IMR-90 (cell line): Measurements from ENCODE around the gene RSBN1L. TPM values are rescaled to one million over a fixed set of nuclear protein-coding genes. Genes with fewer than 3 reads are reported as not detected.

Source experiments
- ATAC-seq: fragments of 200-7000 bp; cut with Tn5 transposase; 2 replicates; pipeline ENCODE4 v1.9.1; 2020; ENCODE audit warnings: low read depth, mild to moderate bottlenecking, moderate library complexity
- BruUV-seq: library from RNA; stranded (reverse); fragments of 400-500 nt; replicated peaks from 2 replicates; lab custom pipeline; 2021; lab: Mats Ljungman, UMichigan
- CTCF ChIA-PET: fragments of 300-600 bp; formaldehyde crosslinking; extraction: SDS; loops from one replicate; lab custom pipeline; 2021; ENCODE audit warnings: antibody characterized with exemption; lab: Yijun Ruan, JAX
- POLR2A ChIA-PET: fragments of 300-600 bp; sonication (Branson Sonifier 250); formaldehyde crosslinking; loops from one replicate; lab custom pipeline; 2022; ENCODE audit warnings: antibody characterized with exemption; ENCODE audit not compliant: unreplicated experiment; lab: Charles Lee
- DNase-seq: peaks from one replicate; pipeline ENCODE4 v3.0.0; 2013
- H2AFZ ChIP-seq: replicated peaks from 2 replicates; pipeline ENCODE3; 2013; ENCODE audit warnings: low read length, mild to moderate bottlenecking; ENCODE audit not compliant: poor library complexity
- H2AK5ac ChIP-seq: 2 replicates; pipeline ENCODE4 v1.6.1; 2013; ENCODE audit warnings: low read depth, low read length, inconsistent platforms
- H2AK9ac ChIP-seq: replicated peaks from 2 replicates; pipeline ENCODE3; 2013; ENCODE audit warnings: mild to moderate bottlenecking, low read depth, low read length, moderate library complexity; ENCODE audit not compliant: poor library complexity
- H2BK120ac ChIP-seq: 2 replicates; pipeline ENCODE4 v1.6.1; 2013; ENCODE audit warnings: low read depth, low read length, inconsistent platforms
- H2BK15ac ChIP-seq: 3 replicates; pipeline ENCODE4 v1.6.1; 2013; ENCODE audit warnings: low read depth, low read length, inconsistent platforms
- H2BK20ac ChIP-seq: 2 replicates; pipeline ENCODE4 v1.6.1; 2013; ENCODE audit warnings: low read depth, mild to moderate bottlenecking, inconsistent platforms, low read length, moderate library complexity
- H2BK5ac ChIP-seq: 2 replicates; pipeline ENCODE4 v1.6.1; 2013; ENCODE audit warnings: mild to moderate bottlenecking, low read depth, low read length, inconsistent platforms; ENCODE audit not compliant: poor library complexity, severe bottlenecking
- H3K14ac ChIP-seq: replicated peaks from 2 replicates; pipeline ENCODE4 v1.6.1; 2013; ENCODE audit warnings: low read depth, low read length, inconsistent platforms
- H3K18ac ChIP-seq: 2 replicates; pipeline ENCODE4 v1.6.1; 2013; ENCODE audit warnings: low read depth, low read length, control low read depth
- H3K23ac ChIP-seq: 2 replicates; pipeline ENCODE4 v1.6.1; 2013; ENCODE audit warnings: low read depth, low read length, inconsistent platforms
- H3K27ac ChIP-seq: 2 replicates; pipeline ENCODE4 v1.5.1; 2013; ENCODE audit warnings: mild to moderate bottlenecking, control low read depth, low read length; ENCODE audit not compliant: insufficient read depth
- H3K27me3 ChIP-seq: 2 replicates; pipeline ENCODE4 v1.6.1; 2013; ENCODE audit warnings: low read length; ENCODE audit not compliant: control insufficient read depth, insufficient read depth
- H3K36me3 ChIP-seq: 2 replicates; pipeline ENCODE4 v1.6.1; 2013; ENCODE audit warnings: low read length, mixed read lengths; ENCODE audit not compliant: control insufficient read depth, insufficient read depth
- H3K4ac ChIP-seq: 2 replicates; pipeline ENCODE4 v1.6.1; 2013; ENCODE audit warnings: low read depth, low read length, inconsistent platforms
- H3K4me1 ChIP-seq: 2 replicates; pipeline ENCODE4 v1.6.1; 2013; ENCODE audit warnings: low read length, mixed read lengths; ENCODE audit not compliant: control insufficient read depth, insufficient read depth
- H3K4me2 ChIP-seq: 2 replicates; pipeline ENCODE4 v1.6.1; 2013; ENCODE audit warnings: low read depth, mild to moderate bottlenecking, control low read depth, low read length, moderate library complexity
- H3K4me3 ChIP-seq: 2 replicates; pipeline ENCODE4 v1.5.1; 2013; ENCODE audit warnings: low read depth, mild to moderate bottlenecking, control low read depth, low read length, moderate library complexity; ENCODE audit not compliant: insufficient read depth
- H3K56ac ChIP-seq: 2 replicates; pipeline ENCODE4 v1.6.1; 2013; ENCODE audit warnings: low read length, inconsistent platforms; ENCODE audit not compliant: insufficient read depth; ENCODE audit errors: extremely low read depth
- H3K79me1 ChIP-seq, 2 experiments: 2 replicates each; pipeline ENCODE4 v1.6.1; 2013; ENCODE audit warnings: low read length in 2 of 2, inconsistent platforms in 1 of 2, low read depth in 1 of 2
- H3K9ac ChIP-seq: 2 replicates; pipeline ENCODE4 v1.6.1; 2013; ENCODE audit warnings: low read depth, low read length, control low read depth
- H3K9me1 ChIP-seq: 2 replicates; pipeline ENCODE4 v1.6.1; 2013; ENCODE audit warnings: low read length, inconsistent platforms; ENCODE audit not compliant: insufficient read depth
- H3K9me3 ChIP-seq: 2 replicates; pipeline ENCODE4 v1.6.1; 2013; ENCODE audit warnings: low read length; ENCODE audit not compliant: control insufficient read depth, insufficient read depth
- H4K20me1 ChIP-seq: 2 replicates; pipeline ENCODE4 v1.6.1; 2013; ENCODE audit warnings: low read length, inconsistent platforms; ENCODE audit not compliant: insufficient read depth
- H4K5ac ChIP-seq: 2 replicates; pipeline ENCODE4 v1.6.1; 2013; ENCODE audit warnings: mild to moderate bottlenecking, low read depth, low read length, control low read depth
- H4K8ac ChIP-seq, 2 experiments: 2 replicates each; pipeline ENCODE4 v1.6.1; 2013; ENCODE audit warnings: low read depth in 2 of 2, low read length in 2 of 2, control low read depth in 1 of 2, inconsistent platforms in 1 of 2
- H4K91ac ChIP-seq: 2 replicates; pipeline ENCODE4 v1.6.1; 2013; ENCODE audit warnings: low read depth, low read length, inconsistent platforms; ENCODE audit not compliant: insufficient read depth
- CEBPB ChIP-seq: IDR thresholded peaks from 2 replicates; pipeline ENCODE4 v1.6.1; 2012; ENCODE audit warnings: low read depth, low read length, improper control_type of control experiment
- RFX5 ChIP-seq: IDR thresholded peaks from 2 replicates; pipeline ENCODE4 v1.8.0; 2012; ENCODE audit warnings: low read depth, mild to moderate bottlenecking, low read length, moderate library complexity
- WGBS, 2 experiments: methylation state at CpG; one replicate each; pipeline versions ENCODE4 v1.1.5 to v1.1.7; 2013; ENCODE audit warnings: missing lambda C conversion rate in 2 of 2; ENCODE audit not compliant: insufficient read length in 1 of 2; ENCODE audit errors: extremely low coverage in 2 of 2; 5-methylcytosine and 5-hydroxymethylcytosine counted together
- dilution Hi-C: fragments of 300-500 bp; cut with HindIII; formaldehyde crosslinking; loops from one replicate; pipeline ENCODE4 v1.14.3; 2018; ENCODE audit warnings: low sequenced_read_pairs; ENCODE audit not compliant: unreplicated experiment
- in situ Hi-C: fragments of 300-500 bp; cut with MboI; formaldehyde crosslinking; loops from 3 replicates; pipeline ENCODE4 v1.14.3; 2019; ENCODE audit warnings: low sequenced_read_pairs, inconsistent platforms, mixed read lengths
- intact Hi-C: fragments of 100-400 bp; cut with micrococcal nuclease; formaldehyde crosslinking; loops from 2 replicates; pipeline ENCODE4 v1.10.0; 2022
- polyA plus RNA-seq, 3 experiments: library from polyadenylated mRNA; depleted of rRNA; stranded (reverse); fragments of >200 nt; gene quantifications; 2 replicates each; pipeline ENCODE4 v1.2.3, GENCODE V29; 2012; ENCODE audit warnings: low replicate concordance in 1 of 3
- total RNA-seq: library from RNA; depleted of rRNA; stranded (reverse); fragments of >200 nt; gene quantifications from 2 replicates; pipeline ENCODE4 v1.2.3, GENCODE V29; 2012

The RSBN1L gene
- total and polyA plus RNA-seq, 2 of the 4 experiments (the other 2 are of a cell fraction) = 7.8 to 14.7 TPM

GRCh38 chr7:77765906-77766800 is 69.9 kb downstream of the RSBN1L start:
- peaks cover 7% of the 10 kb centered on the region; the same call in 1 of the 2 replicates for H4K20me1 ChIP-seq
- no peaks in the 10 kb centered on the region for H3K9me3 ChIP-seq
- peak overlapping the region; percentile 16; the same call in 1 of the 2 replicates for H2BK20ac ChIP-seq
- dilution Hi-C loops = no loop called here
- H3K9ac ChIP-seq = no peak overlapping the region
- H3K79me1 ChIP-seq = peaks cover 17 to 47% of the 10 kb centered on the region in 2 experiments
- peaks cover 3% of the 10 kb centered on the region for H3K36me3 ChIP-seq
- no TSS peak for BruUV-seq
- ChIA-PET CTCF (interaction anchor here (1.0 kb wide), 1 partner anchor 114 kb away, joined by 4 read pairs; no protein-coding TSS in a partner anchor), POLR2A (no interaction called here)
- H3K9me1 ChIP-seq = peaks cover 6% of the 10 kb centered on the region
- in situ Hi-C loops = no loop called here
- H2BK5ac ChIP-seq = peak overlapping the region; percentile 59
- no peak overlapping the region for H3K4me3 ChIP-seq
- peak overlapping the region; percentile 53; the same call in 1 of the 2 replicates for H4K91ac ChIP-seq
- peaks cover 2% of the 10 kb centered on the region for H3K4me1 ChIP-seq
- no peak overlapping the region for H4K5ac ChIP-seq
- peak overlapping the region; percentile 30 for H2AK9ac ChIP-seq
- no peak overlapping the region; the same call in 1 of the 2 replicates for H3K4me2 ChIP-seq
- peak overlapping the region; percentile 33; the same call in 1 of the 2 replicates for H3K27ac ChIP-seq
- no CpG with 5 or more reads among the region's 4 CpGs for WGBS, 2 experiments
- TF ChIP-seq CEBPB (peak; percentile 56; the same call in 1 of the 2 replicates), RFX5 (no peak)
- 0 out of 3 replicates have a peak overlapping the region, but pooled peaks have one; percentile 21 for H2BK15ac ChIP-seq
- peak overlapping the region; percentile 76 for H3K18ac ChIP-seq
- intact Hi-C loops = no loop called here
- H3K4ac ChIP-seq = peak overlapping the region; percentile 70
- H3K23ac ChIP-seq = peak overlapping the region; percentile 70; the same call in 1 of the 2 replicates
- H3K27me3 ChIP-seq = no peaks in the 10 kb centered on the region
- H3K56ac ChIP-seq = no peak overlapping the region
- peak overlapping the region; percentile 49 for H3K14ac ChIP-seq
- peak; percentile 78 for ATAC-seq
- peak overlapping the region; percentile 32; the same call in 1 of the 2 replicates for H2BK120ac ChIP-seq
- DNase-seq = peak; percentile 54
- peak overlapping the region; percentile 25; the same call in 1 of the 2 replicates for H2AK5ac ChIP-seq
- no peak overlapping the region for H2AFZ ChIP-seq
- H4K8ac ChIP-seq = peak overlapping the region in 1 of 2 experiments; percentile 41; a peak in 2 of 4 replicates
